HG02678 (cell line): ENCODE measurements around the gene GJC1.
A peak's percentile ranks its signal among the peaks of the same experiment; 100 is the strongest.

ENCODE experiments used
- ATAC-seq: cut with Tn5 transposase; IDR thresholded peaks from one replicate; pipeline ENCODE4 v1.9.1; 2021; ENCODE audit warnings: mild to moderate bottlenecking, moderate library complexity; ENCODE audit not compliant: unreplicated experiment

GJC1 gene

GRCh38 chr17:44778656-44779210, 51.4 kb downstream of the GJC1 start:
- no peak for ATAC-seq

GRCh38 chr17:44777394-44778348, 52.4 kb downstream of the GJC1 start:
- no peak for ATAC-seq

GRCh38 chr17:44776628-44777393, 53.3 kb downstream of the GJC1 start:
- ATAC-seq: no peak

GRCh38 chr17:44775838-44776621, 54.1 kb downstream of the GJC1 start:
- peak; percentile 18 for ATAC-seq

- peak; percentile 88 for ATAC-seq
Observed at GRCh38 chr17:44775136-44775837, 54.8 kb downstream of the GJC1 start.

GRCh38 chr17:44774271-44775135, 55.6 kb downstream of the GJC1 start:
- peak; percentile 37 for ATAC-seq

GRCh38 chr17:44773140-44773539, 56.9 kb downstream of the GJC1 start:
- no peak for ATAC-seq

- ATAC-seq: no peak
Observed at GRCh38 chr17:44772308-44773045, 57.6 kb downstream of the GJC1 start.

GRCh38 chr17:44770166-44770925, 59.7 kb downstream of the GJC1 start:
- ATAC-seq: no peak

GRCh38 chr17:44769647-44770084, 60.4 kb downstream of the GJC1 start:
- no peak for ATAC-seq

- no peak for ATAC-seq
Observed at GRCh38 chr17:44769230-44769629, 60.9 kb downstream of the GJC1 start.

GRCh38 chr17:44768505-44769142, 61.5 kb downstream of the GJC1 start:
- no peak for ATAC-seq

GRCh38 chr17:44767493-44767892, 62.6 kb downstream of the GJC1 start:
- ATAC-seq: no peak

GRCh38 chr17:44766409-44767038, 63.6 kb downstream of the GJC1 start:
- no peak for ATAC-seq

- no peak for ATAC-seq
Observed at GRCh38 chr17:44765965-44766364, 64.1 kb downstream of the GJC1 start.

- no peak for ATAC-seq
Observed at GRCh38 chr17:44763170-44763569, 66.9 kb downstream of the GJC1 start.
